ENCODE results near the gene SLC25A38. TPM values are rescaled to one million over a fixed set of nuclear protein-coding genes. Genes with fewer than 3 reads are reported as not detected.
"Not testable (repeated sequence)": the region's sequence is repeated elsewhere in the genome, so short reads cannot be mapped to it uniquely, and the experiment has no call there.

The SLC25A38 gene
- total and polyA plus RNA-seq, 4 donors, result 18.0 to 31.2 (median 22.1) TPM

- Histone ChIP-seq H3K36me3 (ENCODE audit: control insufficient read depth in 1 of 2, insufficient read depth in 2 of 2, low read length in 1 of 2) (no peaks in the 10 kb centered on the region), H3K9me3 (ENCODE audit: control insufficient read depth, low read length) (peaks cover 2% of the 10 kb centered on the region), H3K4me3 (ENCODE audit: low read length in 2 of 2) (no peak overlapping the region), H3K4me1 (ENCODE audit: control insufficient read depth in 1 of 2, insufficient read depth in 2 of 2, low read length in 2 of 2) (no peaks in the 10 kb centered on the region), H3K27ac (ENCODE audit: low read depth in 1 of 2, low read length in 2 of 2) (no peak overlapping the region), H3K27me3 (ENCODE audit: control insufficient read depth in 1 of 2, insufficient read depth in 2 of 2, low read length in 1 of 2) (peaks cover 0 to 1% of the 10 kb centered on the region in 2 donors)
- intact Hi-C loops (cut with DNase I), result no loop called here
- 48 to 51% methylated on average over 3 of the region's 3 CpGs for WGBS, 2 donors
- no peak for DNase-seq
- no peak for ATAC-seq (ENCODE audit: low FRiP score)
Observed at GRCh38 chr3:39362192-39362591, 21.0 kb upstream of the SLC25A38 start.

DNA sequence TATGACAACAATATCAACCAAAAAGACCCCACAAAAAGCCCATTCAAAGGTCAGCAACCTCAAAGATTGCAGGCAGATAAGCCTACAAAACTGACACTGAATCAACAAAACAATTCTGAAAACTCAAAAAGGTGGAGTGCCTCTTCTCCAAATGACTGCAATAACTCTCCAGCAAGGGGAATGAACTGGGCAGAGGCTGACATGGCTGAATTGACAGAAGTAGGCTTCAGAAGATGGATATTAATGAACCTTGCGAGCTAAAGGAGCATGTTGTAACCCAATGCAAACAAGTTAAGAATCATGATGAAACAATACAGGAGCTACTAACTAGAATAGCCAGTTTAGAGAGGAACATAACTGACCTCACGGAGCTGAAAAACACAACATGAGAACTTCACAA, 20.4 kb upstream of the SLC25A38 start:
- no peak for ATAC-seq (ENCODE audit: low FRiP score)
- WGBS, 2 donors, result 58 to 61% methylated on average over 2 of the region's 2 CpGs

GRCh38 chr3:39370450-39370849, 12.7 kb upstream of the SLC25A38 start:
- H3K9me3 ChIP-seq (ENCODE audit: control insufficient read depth, low read length); H3K36me3 ChIP-seq (ENCODE audit: control insufficient read depth in 1 of 2, insufficient read depth in 2 of 2, low read length in 1 of 2); H3K27ac ChIP-seq (ENCODE audit: low read depth in 1 of 2, low read length in 2 of 2); DNase-seq; H3K4me1 ChIP-seq (ENCODE audit: control insufficient read depth in 1 of 2, insufficient read depth in 2 of 2, low read length in 2 of 2); H3K4me3 ChIP-seq (ENCODE audit: low read length in 2 of 2); ATAC-seq (ENCODE audit: low FRiP score); H3K27me3 ChIP-seq (ENCODE audit: control insufficient read depth in 1 of 2, insufficient read depth in 2 of 2, low read length in 1 of 2); intact Hi-C loops (cut with DNase I): not testable (repeated sequence)
- 79 to 81% methylated on average over 4 of the region's 4 CpGs for WGBS, 2 donors

More for the DNA sequence above, 20.4 kb upstream of the SLC25A38 start:
- no peak for DNase-seq
- no peak overlapping the region for H3K27ac ChIP-seq (ENCODE audit: low read depth in 1 of 2, low read length in 2 of 2)
- H3K4me1 ChIP-seq (ENCODE audit: control insufficient read depth in 1 of 2, insufficient read depth in 2 of 2, low read length in 2 of 2), result no peaks in the 10 kb centered on the region
- H3K9me3 ChIP-seq (ENCODE audit: control insufficient read depth, low read length), result peaks cover 2% of the 10 kb centered on the region
- peaks cover 0 to 1% of the 10 kb centered on the region in 2 donors for H3K27me3 ChIP-seq (ENCODE audit: control insufficient read depth in 1 of 2, insufficient read depth in 2 of 2, low read length in 1 of 2)
- H3K4me3 ChIP-seq (ENCODE audit: low read length in 2 of 2), result no peak overlapping the region
- intact Hi-C loops (cut with DNase I), result no loop called here
- no peaks in the 10 kb centered on the region for H3K36me3 ChIP-seq (ENCODE audit: control insufficient read depth in 1 of 2, insufficient read depth in 2 of 2, low read length in 1 of 2)

DNA sequence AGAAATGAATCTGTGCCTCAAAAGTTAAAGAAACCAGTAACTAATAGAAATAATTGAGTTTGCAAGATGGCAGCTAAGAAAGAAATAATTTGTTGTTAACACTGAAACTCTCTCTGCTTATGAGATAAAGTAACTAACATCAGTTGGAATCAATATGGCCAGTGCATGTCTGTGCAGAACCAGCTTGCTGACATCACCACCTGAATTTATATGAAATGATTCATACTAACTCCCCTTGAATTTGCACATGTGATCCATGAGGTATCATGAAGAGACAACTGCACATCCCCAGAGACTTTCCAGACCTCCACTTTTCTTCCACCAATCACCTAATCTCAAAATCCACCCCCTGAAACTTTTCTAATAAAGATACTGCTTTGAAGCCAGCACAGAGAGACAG, 10.3 kb upstream of the SLC25A38 start:
- Histone ChIP-seq H3K27me3 (ENCODE audit: control insufficient read depth in 1 of 2, insufficient read depth in 2 of 2, low read length in 1 of 2) (no peaks in the 10 kb centered on the region), H3K4me1 (ENCODE audit: control insufficient read depth in 1 of 2, insufficient read depth in 2 of 2, low read length in 2 of 2) (no peaks in the 10 kb centered on the region), H3K4me3 (ENCODE audit: low read length in 2 of 2) (no peak overlapping the region), H3K9me3 (ENCODE audit: control insufficient read depth, low read length) (peaks cover 4% of the 10 kb centered on the region), H3K36me3 (ENCODE audit: control insufficient read depth in 1 of 2, insufficient read depth in 2 of 2, low read length in 1 of 2) (no peaks in the 10 kb centered on the region), H3K27ac (ENCODE audit: low read depth in 1 of 2, low read length in 2 of 2) (no peak overlapping the region)
- intact Hi-C loops (cut with DNase I), result no loop called here
- ATAC-seq (ENCODE audit: low FRiP score), result no peak
- no peak for DNase-seq

GRCh38 chr3:39376959-39377634, 6.1 kb upstream of the SLC25A38 start:
- H3K4me1 ChIP-seq (ENCODE audit: control insufficient read depth in 1 of 2, insufficient read depth in 2 of 2, low read length in 2 of 2), result no peaks in the 10 kb centered on the region
- peaks cover 4% of the 10 kb centered on the region for H3K9me3 ChIP-seq (ENCODE audit: control insufficient read depth, low read length)
- WGBS, 2 donors, result 43 to 53% methylated on average over 5 of the region's 5 CpGs
- DNase-seq, result no peak
- no peaks in the 10 kb centered on the region for H3K36me3 ChIP-seq (ENCODE audit: control insufficient read depth in 1 of 2, insufficient read depth in 2 of 2, low read length in 1 of 2)
- intact Hi-C loops (cut with DNase I), result no loop called here
- H3K4me3 ChIP-seq (ENCODE audit: low read length in 2 of 2), result no peak overlapping the region
- no peak overlapping the region for H3K27ac ChIP-seq (ENCODE audit: low read depth in 1 of 2, low read length in 2 of 2)
- no peaks in the 10 kb centered on the region for H3K27me3 ChIP-seq (ENCODE audit: control insufficient read depth in 1 of 2, insufficient read depth in 2 of 2, low read length in 1 of 2)
- no peak for ATAC-seq (ENCODE audit: low FRiP score)

DNA sequence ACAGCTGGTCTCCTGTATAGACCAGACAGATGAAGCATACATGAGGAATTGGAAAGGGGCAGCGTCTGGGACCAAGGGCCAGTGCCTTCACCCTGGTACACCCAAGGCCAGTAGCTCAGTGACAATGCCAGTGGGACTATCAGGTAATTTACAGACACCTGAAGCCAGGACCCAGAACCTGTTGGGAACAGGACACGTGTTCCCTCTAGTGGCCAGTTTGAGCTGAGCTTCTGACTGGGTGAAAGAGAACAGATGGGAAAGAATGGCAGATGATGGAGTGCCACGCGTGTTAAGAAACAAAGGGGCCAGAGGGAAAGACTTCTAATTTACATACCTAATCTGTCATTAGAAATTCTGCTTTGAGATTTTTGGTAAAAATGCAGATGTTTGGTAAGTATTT, 5.1 kb upstream of the SLC25A38 start:
- 20 to 26% methylated on average over 4 of the region's 4 CpGs for WGBS, 2 donors
- Histone ChIP-seq H3K27ac (ENCODE audit: low read depth in 1 of 2, low read length in 2 of 2) (no peak overlapping the region), H3K27me3 (ENCODE audit: control insufficient read depth in 1 of 2, insufficient read depth in 2 of 2, low read length in 1 of 2) (no peaks in the 10 kb centered on the region), H3K9me3 (ENCODE audit: control insufficient read depth, low read length) (peaks cover 4% of the 10 kb centered on the region), H3K4me3 (ENCODE audit: low read length in 2 of 2) (no peak overlapping the region), H3K4me1 (ENCODE audit: control insufficient read depth in 1 of 2, insufficient read depth in 2 of 2, low read length in 2 of 2) (no peaks in the 10 kb centered on the region), H3K36me3 (ENCODE audit: control insufficient read depth in 1 of 2, insufficient read depth in 2 of 2, low read length in 1 of 2) (no peaks in the 10 kb centered on the region)
- ATAC-seq (ENCODE audit: low FRiP score) (peak; percentile 30), DNase-seq (no peak)
- intact Hi-C loops (cut with DNase I), result no loop called here

GRCh38 chr3:39378957-39379777, 4.0 kb upstream of the SLC25A38 start:
- no peaks in the 10 kb centered on the region for H3K36me3 ChIP-seq (ENCODE audit: control insufficient read depth in 1 of 2, insufficient read depth in 2 of 2, low read length in 1 of 2)
- intact Hi-C loops (cut with DNase I), result no loop called here
- H3K9me3 ChIP-seq (ENCODE audit: control insufficient read depth, low read length), result no peaks in the 10 kb centered on the region
- ATAC-seq (ENCODE audit: low FRiP score) (no peak), DNase-seq (no peak)
- no peaks in the 10 kb centered on the region for H3K4me1 ChIP-seq (ENCODE audit: control insufficient read depth in 1 of 2, insufficient read depth in 2 of 2, low read length in 2 of 2)
- no peaks in the 10 kb centered on the region for H3K27me3 ChIP-seq (ENCODE audit: control insufficient read depth in 1 of 2, insufficient read depth in 2 of 2, low read length in 1 of 2)
- 94 to 98% methylated on average over 10 of the region's 10 CpGs for WGBS, 2 donors
- no peak overlapping the region for H3K4me3 ChIP-seq (ENCODE audit: low read length in 2 of 2)
- no peak overlapping the region for H3K27ac ChIP-seq (ENCODE audit: low read depth in 1 of 2, low read length in 2 of 2)

- H3K9me3 ChIP-seq (ENCODE audit: control insufficient read depth, low read length), result no peaks in the 10 kb centered on the region
- H3K4me3 ChIP-seq (ENCODE audit: low read length in 2 of 2), result no peak overlapping the region
- ATAC-seq (ENCODE audit: low FRiP score) (no peak), DNase-seq (no peak)
- intact Hi-C loops (cut with DNase I), result loop anchor here (5.0 to 10.0 kb wide), 3 partner anchors 195 to 275 kb away; partner anchors contain the start of genes GORASP1 (in 2 of the 2) and TTC21A (in 2 of the 2)
- no peaks in the 10 kb centered on the region for H3K4me1 ChIP-seq (ENCODE audit: control insufficient read depth in 1 of 2, insufficient read depth in 2 of 2, low read length in 2 of 2)
- H3K27me3 ChIP-seq (ENCODE audit: control insufficient read depth in 1 of 2, insufficient read depth in 2 of 2, low read length in 1 of 2), result no peaks in the 10 kb centered on the region
- no peaks in the 10 kb centered on the region for H3K36me3 ChIP-seq (ENCODE audit: control insufficient read depth in 1 of 2, insufficient read depth in 2 of 2, low read length in 1 of 2)
- H3K27ac ChIP-seq (ENCODE audit: low read depth in 1 of 2, low read length in 2 of 2), result no peak overlapping the region
- 88 to 95% methylated on average over 5 of the region's 5 CpGs for WGBS, 2 donors
Observed at GRCh38 chr3:39379778-39380155, 3.4 kb upstream of the SLC25A38 start.

DNA sequence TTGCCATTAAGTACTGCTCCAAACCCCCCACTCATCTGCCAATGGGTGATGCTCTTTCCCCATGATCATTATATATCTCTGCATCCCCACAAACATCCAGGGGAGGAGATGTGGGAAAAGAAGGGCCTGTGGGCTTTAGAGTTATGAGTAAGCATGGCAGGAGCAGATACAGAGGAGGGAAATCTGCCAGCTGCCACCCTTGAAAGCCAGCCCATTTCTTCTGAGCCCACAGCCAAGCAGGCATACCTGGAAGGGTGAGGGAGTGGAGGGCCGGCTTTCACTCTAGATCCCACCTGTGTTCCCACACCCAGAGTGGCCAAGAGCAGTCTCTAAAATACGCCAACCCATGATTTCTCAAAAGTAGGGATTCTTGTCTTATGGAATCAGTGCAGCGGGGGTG, 1.7 kb upstream of the SLC25A38 start:
- 92 to 96% methylated on average over 3 of the region's 3 CpGs for WGBS, 2 donors
- H3K36me3 ChIP-seq (ENCODE audit: control insufficient read depth in 1 of 2, insufficient read depth in 2 of 2, low read length in 1 of 2), result no peaks in the 10 kb centered on the region
- H3K4me3 ChIP-seq (ENCODE audit: low read length in 2 of 2), result no peak overlapping the region
- no peaks in the 10 kb centered on the region for H3K27me3 ChIP-seq (ENCODE audit: control insufficient read depth in 1 of 2, insufficient read depth in 2 of 2, low read length in 1 of 2)
- H3K27ac ChIP-seq (ENCODE audit: low read depth in 1 of 2, low read length in 2 of 2), result no peak overlapping the region
- DNase-seq (no peak), ATAC-seq (ENCODE audit: low FRiP score) (no peak)
- intact Hi-C loops (cut with DNase I), result loop anchor here (5.0 to 10.0 kb wide), 3 partner anchors 197 to 277 kb away; partner anchors contain the start of genes GORASP1 (in 2 of the 2) and TTC21A (in 2 of the 2)
- no peaks in the 10 kb centered on the region for H3K9me3 ChIP-seq (ENCODE audit: control insufficient read depth, low read length)
- peaks cover 0 to 3% of the 10 kb centered on the region in 2 donors for H3K4me1 ChIP-seq (ENCODE audit: control insufficient read depth in 1 of 2, insufficient read depth in 2 of 2, low read length in 2 of 2)
